Kidney (tissue), 14 donors: Measurements from ENCODE around the gene CTTNBP2. TPM values are rescaled to one million over a fixed set of nuclear protein-coding genes. Genes with fewer than 3 reads are reported as not detected.

ENCODE experiments used
- DNase-seq, 5 donors: peaks; one replicate each; pipeline ENCODE4 v3.0.0-alpha.2; 2013 to 2020
- FAIRE-seq: peaks from 2 replicates; lab custom pipeline; 2012; peaks lifted over from hg19 to GRCh38; lab: Jason Lieb, UNC
- H3K27ac ChIP-seq, 2 donors: one replicate each; pipeline ENCODE4 v1.7.0; 2013; ENCODE audit warnings: low read depth in 2 of 2, low read length in 2 of 2, inconsistent platforms in 1 of 2
- H3K27me3 ChIP-seq: one replicate; pipeline ENCODE4 v1.7.1; 2013; ENCODE audit warnings: low read length, inconsistent platforms; ENCODE audit not compliant: control insufficient read depth, insufficient read depth
- H3K36me3 ChIP-seq, 3 donors: one replicate each; pipeline versions ENCODE4 v1.7.0 to v1.7.1; 2013; ENCODE audit warnings: low read length in 3 of 3, control low read depth in 1 of 3, inconsistent platforms in 1 of 3; ENCODE audit not compliant: insufficient read depth in 3 of 3, control insufficient read depth in 2 of 3
- H3K4me1 ChIP-seq, 3 donors: one replicate each; pipeline versions ENCODE4 v1.7.0 to v1.7.1; 2013; ENCODE audit warnings: low read length in 3 of 3, inconsistent platforms in 1 of 3, low read depth in 1 of 3; ENCODE audit not compliant: control insufficient read depth in 2 of 3, insufficient read depth in 2 of 3
- H3K4me3 ChIP-seq, 3 donors: one replicate each; pipeline versions ENCODE4 v1.7.0 to v1.8.1; 2013; ENCODE audit warnings: low read length in 3 of 3, control low read depth in 1 of 3, inconsistent platforms in 1 of 3
- H3K9ac ChIP-seq, 3 donors: one replicate each; pipeline versions ENCODE4 v1.7.0 to v1.7.1; 2013; ENCODE audit warnings: low read length in 3 of 3, control low read depth in 1 of 3, inconsistent platforms in 1 of 3
- H3K9me3 ChIP-seq, 3 donors: one replicate each; pipeline versions ENCODE4 v1.7.0 to v1.7.1; 2013; ENCODE audit warnings: low read length in 3 of 3, control low read depth in 1 of 3, inconsistent platforms in 1 of 3; ENCODE audit not compliant: control insufficient read depth in 2 of 3, insufficient read depth in 1 of 3
- CTCF ChIP-seq: IDR thresholded peaks from 3 replicates; pipeline ENCODE4 v1.5.1; 2012; ENCODE audit warnings: mild to moderate bottlenecking, moderate library complexity, borderline replicate concordance; ENCODE audit not compliant: insufficient read depth; ENCODE audit errors: extremely low read depth
- intact Hi-C: fragments of 100-400 bp; cut with DNase I; formaldehyde crosslinking; loops from one replicate; pipeline ENCODE4 v1.11.1; 2022
- polyA plus RNA-seq: library from polyadenylated mRNA; stranded (reverse); fragments of 350-450 nt; fragmentation: Illumina TruSeq; extraction: RNeasy Lipid Tissue Mini Kit (QIAGEN cat#74804); gene quantifications from one replicate; pipeline ENCODE4 v1.2.3, GENCODE V29; 2014; ENCODE audit warnings: low read depth, low replicate concordance; ENCODE audit not compliant: insufficient read depth
- total RNA-seq: library from RNA; stranded (reverse); fragmentation: NEBNext Ultra II Directional; extraction: Animal tissue kit (Norgen Biotek cat#: 25700); gene quantifications from one replicate; pipeline ENCODE4 v1.2.1, GENCODE V29; 2021
- donor health status: control.
- donor health status: control.
- donor health status: control.
- donor health status: control.
- donor health status: control.
- donor health status: DM: yes; HTN: yes; CAD: no.
- donor health status: Normal renal cell carcinoma (clear cell type).

CTTNBP2 gene
- total and polyA plus RNA-seq, 2 donors from 2014 or later: 3.8 to 41.1 TPM

GRCh38 chr7:117674617-117675016 is 198.6 kb downstream of the CTTNBP2 start:
- intact Hi-C loops: no loop called here
- no peak for FAIRE-seq
- no peak for TF ChIP-seq CTCF

GRCh38 chr7:117673839-117674238 is 199.4 kb downstream of the CTTNBP2 start:
- peak; percentile 21 for TF ChIP-seq CTCF
- Histone ChIP-seq H3K27ac (no peak overlapping the region), H3K4me1 (peaks cover 0 to 2% (median 0%) of the 10 kb centered on the region in 3 donors), H3K9ac (no peak overlapping the region), H3K27me3 (no peaks in the 10 kb centered on the region), H3K4me3 (peak overlapping the region in 1 of 3 donors; percentile 27), H3K36me3 (no peaks in the 10 kb centered on the region), H3K9me3 (no peaks in the 10 kb centered on the region)
- intact Hi-C loops: no loop called here
- peak; percentile 25 for FAIRE-seq
- DNase-seq: peak in 2 of 5 donors; percentile 32 to 53

More at GRCh38 chr7:117674617-117675016, 198.6 kb downstream of the CTTNBP2 start:
- Histone ChIP-seq H3K9ac (no peak overlapping the region), H3K9me3 (no peaks in the 10 kb centered on the region), H3K4me1 (peaks cover 0 to 2% (median 0%) of the 10 kb centered on the region in 3 donors), H3K4me3 (no peak overlapping the region), H3K27me3 (no peaks in the 10 kb centered on the region), H3K36me3 (no peaks in the 10 kb centered on the region), H3K27ac (no peak overlapping the region)
- no peak for DNase-seq

- no peaks in the 10 kb centered on the region for H3K27me3 ChIP-seq
- FAIRE-seq: no peak
These were observed 199.9 kb downstream of the CTTNBP2 start for GRCh38 chr7:117673367-117673766.

More at GRCh38 chr7:117673367-117673766, 199.9 kb downstream of the CTTNBP2 start:
- no peak for TF ChIP-seq CTCF
- no peak overlapping the region for H3K27ac ChIP-seq
- H3K4me1 ChIP-seq: peaks cover 0 to 2% (median 0%) of the 10 kb centered on the region in 3 donors
- peak; percentile 43 to 82 (median 50) for DNase-seq
- H3K4me3 ChIP-seq: peak overlapping the region in 1 of 3 donors; percentile 27
- H3K9ac ChIP-seq: no peak overlapping the region
- intact Hi-C loops: no loop called here
- H3K9me3 ChIP-seq: no peaks in the 10 kb centered on the region
- H3K36me3 ChIP-seq: no peaks in the 10 kb centered on the region
